DOHH2 (cell line): ENCODE results near the gene NR1I3.
"Not testable (repeated sequence)": the region's sequence is repeated elsewhere in the genome, so short reads cannot be mapped to it uniquely, and the experiment has no call there.

Source experiments
- H3F3A ChIP-seq: fragments of 200-600 bp; sonication (generic), shearing (Covaris generic); 2 replicates; pipeline ENCODE4 v1.6.0; 2016; ENCODE audit warnings: antibody characterized with exemption, mild to moderate bottlenecking; ENCODE audit not compliant: control insufficient read depth, insufficient read depth
- H3K27ac ChIP-seq: fragments of 200-600 bp; sonication (generic); 2 replicates; pipeline ENCODE4 v1.5.1; 2014; ENCODE audit warnings: low read depth, mild to moderate bottlenecking, low read length, moderate library complexity
- H3K27me3 ChIP-seq: fragments of 200-600 bp; sonication (generic); 2 replicates; pipeline ENCODE4 v1.6.1; 2014; ENCODE audit warnings: mild to moderate bottlenecking, low read length, mixed read lengths; ENCODE audit not compliant: control insufficient read depth
- H3K36me3 ChIP-seq: fragments of 200-600 bp; sonication (generic); 2 replicates; pipeline ENCODE4 v1.6.1; 2014; ENCODE audit warnings: mild to moderate bottlenecking, low read length, moderate library complexity, mixed read lengths; ENCODE audit not compliant: control insufficient read depth
- H3K4me1 ChIP-seq: fragments of 200-600 bp; sonication (generic); 2 replicates; pipeline ENCODE4 v1.6.1; 2014; ENCODE audit warnings: mild to moderate bottlenecking, low read length, mixed read lengths; ENCODE audit not compliant: control insufficient read depth
- H3K4me2 ChIP-seq: fragments of 200-600 bp; sonication (generic); 2 replicates; pipeline ENCODE4 v1.6.0; 2014; ENCODE audit warnings: mild to moderate bottlenecking, low read length, moderate library complexity
- H3K4me3 ChIP-seq: fragments of 200-600 bp; sonication (generic); 2 replicates; pipeline ENCODE4 v1.5.1; 2014; ENCODE audit warnings: mild to moderate bottlenecking, low read length, mixed read lengths
- H3K79me2 ChIP-seq: fragments of 200-600 bp; sonication (generic); 2 replicates; pipeline ENCODE4 v1.6.1; 2014; ENCODE audit warnings: mild to moderate bottlenecking, low read length, mixed read lengths; ENCODE audit not compliant: control insufficient read depth
- H3K9me2 ChIP-seq: fragments of 200-600 bp; sonication (generic); replicated peaks from 2 replicates; pipeline ENCODE4 v1.6.1; 2014; ENCODE audit warnings: mild to moderate bottlenecking, low read length, mixed read lengths; ENCODE audit not compliant: control insufficient read depth
- H3K9me3 ChIP-seq: fragments of 200-600 bp; sonication (generic); 2 replicates; pipeline ENCODE4 v1.6.1; 2014; ENCODE audit warnings: antibody characterized with exemption, low read length, mixed read lengths; ENCODE audit not compliant: control insufficient read depth, insufficient read depth
- H4K20me1 ChIP-seq: fragments of 200-600 bp; sonication (generic); 2 replicates; pipeline ENCODE4 v1.6.0; 2014; ENCODE audit warnings: low read depth, mild to moderate bottlenecking, antibody characterized with exemption, low read length, moderate library complexity; ENCODE audit not compliant: control insufficient read depth, insufficient read depth
- CTCF ChIP-seq: fragments of 200-600 bp; sonication (generic); IDR thresholded peaks from one replicate; pipeline ENCODE4 v1.5.1; 2014; ENCODE audit warnings: antibody characterized with exemption, mild to moderate bottlenecking, low read depth, low read length; ENCODE audit not compliant: poor library complexity, severe bottlenecking
- EZH2phosphoT487 ChIP-seq: fragments of 200-600 bp; sonication (generic); IDR thresholded peaks from 2 replicates; pipeline ENCODE4 v1.6.1; 2017; ENCODE audit warnings: borderline replicate concordance, mild to moderate bottlenecking, antibody characterized with exemption, low read length, moderate library complexity, mixed read lengths

NR1I3 gene

GRCh38 chr1:161251579-161251978, 13.6 kb upstream of the NR1I3 start:
- no peaks in the 10 kb centered on the region for H3K27me3 ChIP-seq
- no peaks in the 10 kb centered on the region for H3K36me3 ChIP-seq
- H3K79me2 ChIP-seq: no peaks in the 10 kb centered on the region
- peaks cover under 1% of the 10 kb centered on the region; the same call in 1 of the 2 replicates for H3K9me3 ChIP-seq
- no peak overlapping the region for H3K4me2 ChIP-seq
- no peak overlapping the region for H3K4me3 ChIP-seq
- H3K4me1 ChIP-seq: no peaks in the 10 kb centered on the region
- no peaks in the 10 kb centered on the region for H3F3A ChIP-seq
- TF ChIP-seq EZH2phosphoT487 (no peak), CTCF (no peak)
- H3K27ac ChIP-seq: no peak overlapping the region
- no peaks in the 10 kb centered on the region for H4K20me1 ChIP-seq
- no peaks in the 10 kb centered on the region for H3K9me2 ChIP-seq

- H3K4me2 ChIP-seq: no peak overlapping the region
- no peaks in the 10 kb centered on the region for H3K27me3 ChIP-seq
- TF ChIP-seq EZH2phosphoT487 (no peak), CTCF (no peak)
- no peaks in the 10 kb centered on the region for H3K79me2 ChIP-seq
- no peaks in the 10 kb centered on the region for H4K20me1 ChIP-seq
- no peaks in the 10 kb centered on the region for H3K4me1 ChIP-seq
- H3K9me3 ChIP-seq: no peaks in the 10 kb centered on the region
- no peaks in the 10 kb centered on the region for H3F3A ChIP-seq
- H3K4me3 ChIP-seq: no peak overlapping the region
- no peaks in the 10 kb centered on the region for H3K36me3 ChIP-seq
- no peaks in the 10 kb centered on the region for H3K9me2 ChIP-seq
- H3K27ac ChIP-seq: no peak overlapping the region
These were observed 12.8 kb upstream of the NR1I3 start for GRCh38 chr1:161250829-161251228.

- H3K27me3 ChIP-seq, H3K9me3 ChIP-seq, H3K4me1 ChIP-seq, H3K27ac ChIP-seq, H3K79me2 ChIP-seq, H3K4me2 ChIP-seq, H3K4me3 ChIP-seq, H3F3A ChIP-seq, H3K9me2 ChIP-seq, H4K20me1 ChIP-seq, H3K36me3 ChIP-seq: not testable (repeated sequence)
These were observed 12.1 kb upstream of the NR1I3 start for GRCh38 chr1:161250100-161250499.

GRCh38 chr1:161244888-161245287, 6.9 kb upstream of the NR1I3 start:
- Histone ChIP-seq H4K20me1 (no peaks in the 10 kb centered on the region), H3K9me2 (no peaks in the 10 kb centered on the region), H3K36me3 (no peaks in the 10 kb centered on the region), H3F3A (no peaks in the 10 kb centered on the region), H3K4me3 (no peak overlapping the region), H3K27me3 (no peaks in the 10 kb centered on the region), H3K79me2 (no peaks in the 10 kb centered on the region), H3K4me1 (peaks cover 7% of the 10 kb centered on the region; the same call in 1 of the 2 replicates), H3K27ac (no peak overlapping the region), H3K4me2 (no peak overlapping the region), H3K9me3 (no peaks in the 10 kb centered on the region)
- no peak for TF ChIP-seq CTCF
- TF ChIP-seq EZH2phosphoT487: no peak
